Skin epidermis (tissue), 12 donors: ENCODE data around the gene BBOF1.
"Not testable (repeated sequence)": the region's sequence is repeated elsewhere in the genome, so short reads cannot be mapped to it uniquely, and the experiment has no call there.

ENCODE experiments used
- H3K27ac ChIP-seq, 21 experiments: fragments of 200-600 bp; sonication (generic) in 11 of 21; one replicate each; pipeline ENCODE4 v1.5.0; 2020; ENCODE audit warnings: mild to moderate bottlenecking in 3 of 21, inconsistent platforms in 2 of 21, moderate library complexity in 2 of 21
- H3K4me3 ChIP-seq, 7 experiments: fragments of 200-600 bp; sonication (generic) in 2 of 7; one replicate each; pipeline ENCODE4 v1.5.0; 2020; ENCODE audit warnings: inconsistent platforms in 2 of 7, mild to moderate bottlenecking in 2 of 7, moderate library complexity in 1 of 7

Gene BBOF1

GRCh38 chr14:74018586-74019407 is at the start of gene BBOF1, which contains the start of gene ENTPD5:
Gene BBOF1 (plus strand): TSS chr14:74019349. CDS start chr14:74019479, 130 bp downstream.
Gene ENTPD5 (minus strand): TSS chr14:74019288. CDS start chr14:73988102, 31,186 bp downstream.
- H3K4me3 ChIP-seq, result peak within 1 kb of the TSS; percentile 57 to 94 (median 81)
- H3K27ac ChIP-seq, result peak within 1 kb of the TSS; percentile 68 to 98 (median 95)

- Histone ChIP-seq H3K4me3 (no peak overlapping the region), H3K27ac (no peak overlapping the region)
Observed at GRCh38 chr14:73973497-73973896, 45.7 kb upstream of the BBOF1 start.

GRCh38 chr14:73976125-73976524 is 43.0 kb upstream of the BBOF1 start:
- no peak overlapping the region for H3K4me3 ChIP-seq
- H3K27ac ChIP-seq, result no peak overlapping the region

GRCh38 chr14:73977896-73978295 is 41.3 kb upstream of the BBOF1 start:
- Histone ChIP-seq H3K4me3 (no peak overlapping the region), H3K27ac (no peak overlapping the region)

GRCh38 chr14:73988065-73988464 is 31.1 kb upstream of the BBOF1 start:
- Histone ChIP-seq H3K4me3 (no peak overlapping the region), H3K27ac (no peak overlapping the region)

GRCh38 chr14:73988656-73989055 is 30.5 kb upstream of the BBOF1 start:
- H3K27ac ChIP-seq, H3K4me3 ChIP-seq: not testable (repeated sequence)

GRCh38 chr14:73991092-73991491 is 28.1 kb upstream of the BBOF1 start:
- Histone ChIP-seq H3K4me3 (no peak overlapping the region), H3K27ac (no peak overlapping the region)

GRCh38 chr14:73994926-73995325 is 24.2 kb upstream of the BBOF1 start:
- H3K4me3 ChIP-seq, H3K27ac ChIP-seq: not testable (repeated sequence)

- H3K4me3 ChIP-seq, result no peak overlapping the region
- H3K27ac ChIP-seq, result no peak overlapping the region
Observed at GRCh38 chr14:73995977-73996378, 23.2 kb upstream of the BBOF1 start.

GRCh38 chr14:73996731-73997107 is 22.4 kb upstream of the BBOF1 start:
- no peak overlapping the region for H3K27ac ChIP-seq
- H3K4me3 ChIP-seq, result no peak overlapping the region

- no peak overlapping the region for H3K4me3 ChIP-seq
- H3K27ac ChIP-seq, result no peak overlapping the region
Observed at GRCh38 chr14:73997108-73997943, 21.8 kb upstream of the BBOF1 start.

- H3K4me3 ChIP-seq, result no peak overlapping the region
Observed at GRCh38 chr14:73997944-73998447, 21.2 kb upstream of the BBOF1 start.

GRCh38 chr14:73998726-73999125 is 20.4 kb upstream of the BBOF1 start:
- H3K27ac ChIP-seq, result no peak overlapping the region
- H3K4me3 ChIP-seq, result no peak overlapping the region

More at GRCh38 chr14:73997944-73998447, 21.2 kb upstream of the BBOF1 start:
- no peak overlapping the region for H3K27ac ChIP-seq

- not testable (repeated sequence) for H3K27ac ChIP-seq
Observed at GRCh38 chr14:74005664-74006063, 13.5 kb upstream of the BBOF1 start.

GRCh38 chr14:74008843-74009499 is 10.2 kb upstream of the BBOF1 start:
- Histone ChIP-seq H3K4me3 (no peak overlapping the region), H3K27ac (no peak overlapping the region)

More at GRCh38 chr14:74005664-74006063, 13.5 kb upstream of the BBOF1 start:
- H3K4me3 ChIP-seq, result not testable (repeated sequence)

- Histone ChIP-seq H3K4me3 (no peak overlapping the region), H3K27ac (no peak overlapping the region)
Observed at GRCh38 chr14:74014299-74014698, 4.8 kb upstream of the BBOF1 start.

GRCh38 chr14:74015176-74015575 is 4.0 kb upstream of the BBOF1 start:
- no peak overlapping the region for H3K27ac ChIP-seq
- no peak overlapping the region for H3K4me3 ChIP-seq

GRCh38 chr14:74015963-74016362 is 3.2 kb upstream of the BBOF1 start:
- Histone ChIP-seq H3K27ac (no peak overlapping the region), H3K4me3 (no peak overlapping the region)

GRCh38 chr14:74018174-74018585 is 969 bp upstream of the BBOF1 start:
- H3K27ac ChIP-seq, result peak overlapping the region in 20 of 21 experiments; percentile 68 to 98 (median 95)
- peak overlapping the region; percentile 57 to 94 (median 81) for H3K4me3 ChIP-seq
